Panc1 (cell line): Measurements from ENCODE around the gene MLYCD. TPM values are rescaled to one million over a fixed set of nuclear protein-coding genes. Genes with fewer than 3 reads are reported as not detected.

Experiments
- ATAC-seq: fragments of 200-7000 bp; cut with Tn5 transposase; 2 replicates; pipeline ENCODE4 v1.9.1; 2020; ENCODE audit warnings: mild to moderate bottlenecking, moderate library complexity
- BruUV-seq: library from RNA; stranded (reverse); fragments of 400-500 nt; replicated peaks from 2 replicates; lab custom pipeline; 2021; lab: Mats Ljungman, UMichigan
- CTCF ChIA-PET: fragments of 300-600 bp; sonication (Branson Sonifier 250); formaldehyde crosslinking; loops from one replicate; lab custom pipeline; 2022; ENCODE audit warnings: antibody characterized with exemption; lab: Charles Lee
- POLR2A ChIA-PET: fragments of 300-600 bp; sonication (Branson Sonifier 250); formaldehyde crosslinking; loops from one replicate; lab custom pipeline; 2022; ENCODE audit warnings: antibody characterized with exemption; lab: Charles Lee
- DNase-seq: peaks from one replicate; pipeline ENCODE4 v3.0.0-alpha.2; 2010; ENCODE audit warnings: low read depth, low spot score
- H3K27ac ChIP-seq: 2 replicates; pipeline ENCODE4 v1.5.1; 2011; ENCODE audit warnings: mild to moderate bottlenecking, low read length, inconsistent platforms
- H3K27me3 ChIP-seq: fragments of 200-500 bp; sonication (Bioruptor generic); 2 replicates; pipeline ENCODE4 v1.6.0; 2014; ENCODE audit warnings: low read length, inconsistent platforms; ENCODE audit not compliant: control insufficient read depth, insufficient read depth
- H3K36me3 ChIP-seq: fragments of 200-500 bp; sonication (Bioruptor generic); 2 replicates; pipeline ENCODE4 v1.5.1; 2014; ENCODE audit warnings: inconsistent platforms, mild to moderate bottlenecking, low read length, moderate library complexity; ENCODE audit not compliant: control insufficient read depth, insufficient read depth
- H3K4me1 ChIP-seq: 2 replicates; pipeline ENCODE4 v1.5.1; 2011; ENCODE audit warnings: inconsistent platforms, mild to moderate bottlenecking, low read length, moderate library complexity; ENCODE audit not compliant: control insufficient read depth, insufficient read depth
- H3K4me3 ChIP-seq, 2 experiments: 2 replicates each; pipeline ENCODE4 v1.5.1; 2011 to 2012; ENCODE audit warnings: low read depth in 2 of 2, low read length in 2 of 2, mild to moderate bottlenecking in 2 of 2, inconsistent platforms in 1 of 2, moderate library complexity in 1 of 2
- H3K9me3 ChIP-seq: fragments of 200-500 bp; sonication (Bioruptor generic); 2 replicates; pipeline ENCODE4 v1.5.1; 2014; ENCODE audit warnings: low read depth, mild to moderate bottlenecking, inconsistent platforms, low read length, moderate library complexity; ENCODE audit not compliant: control insufficient read depth, insufficient read depth
- CTCF ChIP-seq: fragments of 450-650 bp; IDR thresholded peaks from 2 replicates; pipeline ENCODE4 v1.5.1; 2017; ENCODE audit warnings: mild to moderate bottlenecking
- POLR2AphosphoS5 ChIP-seq: IDR thresholded peaks from 2 replicates; pipeline ENCODE4 v1.6.1; 2012; ENCODE audit warnings: mild to moderate bottlenecking, low read depth, low read length, moderate library complexity
- REST ChIP-seq, 2 experiments: IDR thresholded peaks; 2 replicates each; pipeline ENCODE4 v1.6.1; 2011 to 2012; ENCODE audit warnings: low read depth in 2 of 2, control low read depth in 1 of 2, low read length in 1 of 2, mild to moderate bottlenecking in 1 of 2, moderate library complexity in 1 of 2; ENCODE audit not compliant: insufficient read depth in 1 of 2
- SIN3A ChIP-seq: IDR thresholded peaks from 2 replicates; pipeline ENCODE4 v1.6.1; 2012; ENCODE audit warnings: low read depth, mild to moderate bottlenecking, low read length, moderate library complexity, borderline replicate concordance; ENCODE audit not compliant: insufficient read depth
- TCF7L2 ChIP-seq: IDR thresholded peaks from 2 replicates; pipeline ENCODE4 v1.6.1; 2011; ENCODE audit warnings: mild to moderate bottlenecking, low read depth, low read length, inconsistent platforms
- in situ Hi-C: cut with HindIII; loops from 2 replicates; pipeline ENCODE4 v1.10.0; 2016; ENCODE audit warnings: low sequenced_read_pairs, low pct_unique_long_range_greater_than_20kb
- intact Hi-C: fragments of 100-400 bp; cut with micrococcal nuclease; formaldehyde crosslinking; loops from one replicate; pipeline ENCODE4 v1.10.0; 2022; ENCODE audit not compliant: unreplicated experiment
- total RNA-seq: library from RNA; stranded (reverse); gene quantifications from one replicate; pipeline ENCODE4 v1.2.1, GENCODE V29; 2021; ENCODE audit not compliant: unreplicated experiment

MLYCD gene
- total RNA-seq, 1 experiment from 2014 or later, result 2.2 TPM

DNA sequence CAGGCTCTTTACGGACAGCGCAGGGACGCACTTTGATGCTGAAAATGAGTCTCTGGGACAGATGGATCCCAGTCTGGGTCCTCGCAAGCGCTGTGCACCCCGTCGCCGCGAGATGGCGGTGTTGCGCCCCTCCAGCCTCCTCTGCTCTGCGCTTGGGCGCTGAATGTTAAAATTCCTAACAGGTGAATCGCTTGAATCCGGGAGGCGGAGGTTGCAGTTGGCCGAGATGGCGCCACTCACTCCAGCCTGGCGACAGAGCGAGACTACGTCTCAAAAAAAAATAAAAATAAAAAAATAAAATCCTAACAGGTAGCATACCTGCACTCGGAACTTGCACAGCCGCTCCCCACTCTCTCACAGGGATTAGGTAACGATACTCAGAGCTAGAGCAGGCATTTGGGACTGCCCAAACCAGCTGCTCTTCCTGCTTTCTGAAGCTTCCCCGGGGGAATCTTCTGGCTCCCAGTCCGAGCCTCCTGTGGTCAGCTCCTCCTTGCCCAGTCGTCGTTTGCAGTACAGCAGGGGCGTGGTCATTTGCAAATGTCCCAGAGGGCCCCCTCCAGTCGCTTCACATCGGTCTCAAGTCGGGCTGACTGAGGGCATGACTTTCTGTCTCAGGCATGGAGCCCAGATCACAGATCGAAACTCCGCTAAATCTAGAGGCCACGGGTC lies 27.9 kb downstream of the MLYCD start:
- Histone ChIP-seq H3K27ac (no peak overlapping the region), H3K36me3 (no peaks in the 10 kb centered on the region), H3K4me1 (peaks cover 6% of the 10 kb centered on the region), H3K27me3 (no peaks in the 10 kb centered on the region), H3K9me3 (no peaks in the 10 kb centered on the region), H3K4me3 (peak overlapping the region in 1 of 2 experiments; percentile 33; a peak in 2 of 4 replicates)
- CTCF ChIA-PET, result interaction anchor here (0.7 kb wide), 1 partner anchor 27 kb away, joined by 3 read pairs; no protein-coding TSS in a partner anchor
- in situ Hi-C loops (no loop called here), intact Hi-C loops (no loop called here)
- no TSS peak for BruUV-seq
- POLR2A ChIA-PET, result no interaction called here
- peak; percentile 60 for DNase-seq
- TF ChIP-seq REST (IDR thresholded peaks at IDR 0.05; ENCODE audit: insufficient read depth in 1 of 2, low read depth in 2 of 2, low read length in 1 of 2), result no peak
- TF ChIP-seq CTCF, result peak; percentile 94
- peak; percentile 92 for ATAC-seq

DNA sequence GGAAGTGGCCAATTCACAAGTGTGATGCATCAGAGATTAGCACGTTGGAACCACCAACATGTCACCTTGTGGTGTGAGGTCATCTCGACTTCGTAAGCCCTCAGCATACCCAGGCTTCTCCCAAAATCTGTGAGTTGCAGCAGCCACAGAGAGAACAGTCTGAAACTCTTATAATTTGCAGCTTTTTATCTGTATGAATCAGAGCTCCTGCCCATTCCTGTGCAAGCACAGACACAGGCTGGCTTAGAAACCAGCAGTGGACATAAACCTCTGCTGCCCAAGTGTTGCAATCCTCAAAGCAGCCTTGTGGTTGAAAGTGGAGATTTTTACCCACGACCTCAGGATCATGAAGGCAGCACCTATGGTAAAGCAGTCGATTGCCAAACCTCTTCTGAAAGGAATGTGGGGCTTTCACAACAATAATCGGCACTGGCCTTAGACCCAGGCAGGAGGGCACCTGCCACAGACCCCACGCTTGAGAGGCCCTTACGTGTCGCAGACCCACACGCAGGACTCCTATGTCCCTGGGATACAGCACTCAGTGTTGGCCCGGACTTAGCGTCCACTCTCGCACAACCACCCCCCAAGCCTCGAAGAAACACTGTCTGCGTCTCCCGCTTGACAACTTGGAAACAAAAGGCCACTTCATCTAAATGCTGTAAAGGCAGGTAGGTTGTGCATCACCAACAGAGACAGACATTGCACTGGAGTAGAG lies 29.6 kb downstream of the MLYCD start:
- POLR2A ChIA-PET, result no interaction called here
- H3K9me3 ChIP-seq, result no peaks in the 10 kb centered on the region
- H3K4me3 ChIP-seq, result no peak overlapping the region
- DNase-seq (no peak), ATAC-seq (no peak)
- intact Hi-C loops, result no loop called here
- no peak overlapping the region for H3K27ac ChIP-seq
- in situ Hi-C loops, result no loop called here
- BruUV-seq, result no TSS peak
- TF ChIP-seq SIN3A, result no peak
- peaks cover 6% of the 10 kb centered on the region for H3K4me1 ChIP-seq
- CTCF ChIA-PET, result no interaction called here
- H3K27me3 ChIP-seq, result no peaks in the 10 kb centered on the region
- no peaks in the 10 kb centered on the region for H3K36me3 ChIP-seq

DNA sequence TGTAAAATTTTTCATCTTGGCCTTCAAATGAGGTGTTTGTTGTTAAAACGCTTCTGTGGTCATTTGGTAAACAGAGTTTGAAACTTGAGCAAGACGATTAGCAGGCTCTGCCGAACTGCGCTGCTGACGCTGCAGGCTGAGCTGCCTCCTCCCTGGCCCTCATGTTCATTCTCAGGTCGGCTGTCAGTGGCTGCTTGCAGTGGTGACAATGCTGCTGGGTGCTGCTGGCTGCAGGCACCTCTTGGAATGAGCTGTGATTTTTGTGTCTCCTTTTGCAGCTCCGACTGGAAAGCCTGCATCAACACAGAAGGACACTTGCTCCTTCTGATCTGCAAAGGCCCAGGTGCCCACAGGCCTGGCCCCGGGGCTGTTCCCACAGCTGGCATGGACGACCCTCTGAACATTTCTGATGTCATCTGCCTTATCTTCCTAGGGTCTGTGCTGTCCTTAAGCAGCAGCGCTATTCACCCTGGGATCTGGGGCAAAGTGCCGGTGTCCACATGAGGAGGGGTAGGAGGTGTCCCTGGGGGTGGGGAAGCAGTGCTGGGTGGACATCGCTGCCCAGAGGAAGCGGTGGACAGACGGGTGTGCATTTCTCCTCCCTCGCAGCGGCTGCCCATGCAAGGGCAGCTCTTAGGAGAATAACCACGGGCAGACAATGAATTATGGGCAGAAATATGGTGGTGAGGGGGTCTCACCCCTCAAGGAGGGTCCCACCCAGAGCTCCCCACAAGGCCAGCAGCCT lies 31.1 kb downstream of the MLYCD start:
- intact Hi-C loops (no loop called here), in situ Hi-C loops (no loop called here)
- Histone ChIP-seq H3K36me3 (no peaks in the 10 kb centered on the region), H3K4me1 (peaks cover 6% of the 10 kb centered on the region), H3K4me3 (no peak overlapping the region), H3K27ac (no peak overlapping the region), H3K9me3 (no peaks in the 10 kb centered on the region), H3K27me3 (no peaks in the 10 kb centered on the region)
- no peak for TF ChIP-seq TCF7L2
- no peak for TF ChIP-seq POLR2AphosphoS5
- TF ChIP-seq SIN3A, result no peak
- no peak for TF ChIP-seq CTCF
- TF ChIP-seq REST (IDR thresholded peaks at IDR 0.05; ENCODE audit: insufficient read depth in 1 of 2, low read depth in 2 of 2, low read length in 1 of 2), result no peak
- BruUV-seq, result no TSS peak
- POLR2A ChIA-PET, result interaction anchor here (0.7 kb wide), 1 partner anchor 1725 kb away, joined by 3 read pairs; no protein-coding TSS in a partner anchor
- CTCF ChIA-PET, result interaction anchor here (1.0 kb wide), 1 partner anchor 8 kb away, joined by 3 read pairs; no protein-coding TSS in a partner anchor
- ATAC-seq (no peak), DNase-seq (no peak)
